Calu3 (cell line): Measurements from ENCODE around the gene KMO. TPM values are rescaled to one million over a fixed set of nuclear protein-coding genes. Genes with fewer than 3 reads are reported as not detected.
A peak's percentile ranks its signal among the peaks of the same experiment; 100 is the strongest.

Experiments
- Bru-seq: library from RNA; stranded (reverse); fragments of 400-500 nt; gene quantifications from one replicate; lab custom pipeline; 2021; lab: Mats Ljungman, UMichigan
- BruChase-seq, 2 experiments: library from RNA; stranded (reverse); fragments of 400-500 nt; gene quantifications; one replicate each; lab custom pipeline; 2021; lab: Mats Ljungman, UMichigan
- BruUV-seq: library from RNA; stranded (reverse); fragments of 400-500 nt; replicated peaks from 2 replicates; lab custom pipeline; 2021; lab: Mats Ljungman, UMichigan
- CTCF ChIA-PET: fragments of 300-600 bp; sonication (Branson Sonifier 250); formaldehyde crosslinking; loops from one replicate; lab custom pipeline; 2022; ENCODE audit warnings: antibody characterized with exemption; lab: Charles Lee
- DNase-seq: peaks from one replicate; pipeline ENCODE4 v3.0.0; 2022
- H3K27ac Mint-ChIP-seq: one replicate; pipeline ENCODE4 v1.8.0; 2022; ENCODE audit warnings: mixed read lengths; ENCODE audit not compliant: unreplicated experiment
- H3K27me3 Mint-ChIP-seq: one replicate; pipeline ENCODE4 v1.8.0; 2022; ENCODE audit warnings: mixed read lengths; ENCODE audit not compliant: unreplicated experiment
- H3K36me3 Mint-ChIP-seq: one replicate; pipeline ENCODE4 v1.8.0; 2022; ENCODE audit warnings: mild to moderate bottlenecking, moderate library complexity, mixed read lengths; ENCODE audit not compliant: insufficient read depth, unreplicated experiment
- H3K4me1 Mint-ChIP-seq: one replicate; pipeline ENCODE4 v1.8.0; 2022; ENCODE audit warnings: mild to moderate bottlenecking, low read depth, mixed read lengths; ENCODE audit not compliant: unreplicated experiment
- H3K4me3 Mint-ChIP-seq: one replicate; pipeline ENCODE4 v1.8.0; 2022; ENCODE audit warnings: mild to moderate bottlenecking, low read depth, moderate library complexity, mixed read lengths; ENCODE audit not compliant: unreplicated experiment
- H3K9me3 Mint-ChIP-seq: one replicate; pipeline ENCODE4 v1.8.0; 2022; ENCODE audit warnings: low read depth, mixed read lengths; ENCODE audit not compliant: unreplicated experiment
- CTCF ChIP-seq: fragments of 200-600 bp; IDR thresholded peaks from one replicate; pipeline ENCODE4 v1.8.0; 2022; ENCODE audit warnings: antibody characterized with exemption; ENCODE audit not compliant: unreplicated experiment
- intact Hi-C: fragments of 100-400 bp; cut with micrococcal nuclease; formaldehyde crosslinking; loops from one replicate; pipeline ENCODE4 v1.10.0; 2022; ENCODE audit not compliant: unreplicated experiment
- long read RNA-seq: library from polyadenylated mRNA; stranded (forward); transcript quantifications from one replicate; pipeline ENCODE4 v2.0.0, GENCODE V29; 2022
- total RNA-seq: library from RNA; stranded (reverse); gene quantifications from 2 replicates; pipeline ENCODE4 v1.2.3, GENCODE V29; 2022

The KMO gene
- 0.85 TPM in 1 of 2 replicates, not detected in the other for total RNA-seq
- Bru-seq, nascent RNA, result percentile 12 among the genes with signal in this experiment
- BruChase-seq, experiment 1, labeled RNA remaining after a 6-hour chase, result percentile 8 among the genes with signal in this experiment
- percentile 11 among the genes with signal in this experiment for BruChase-seq, experiment 2, labeled RNA remaining after a 2-hour chase
- long read RNA-seq, full-length matches to known transcripts, result 1 of 1 reads
- long read RNA-seq, partial matches to known transcripts, result 0 of 1 reads
- long read RNA-seq, other reads (novel, unspliced or antisense), result 0 of 1 reads

GRCh38 chr1:241532162-241532531 is at the start of gene KMO:
Gene KMO, plus strand, starts transcription at chr1:241532378. Its CDS starts 67 bp downstream, at chr1:241532445.
- BruUV-seq, result no TSS peak
- no peak for TF ChIP-seq CTCF
- no peaks in the 10 kb centered on the region for H3K27me3 Mint-ChIP-seq
- peak within 1 kb of the TSS; percentile 78 for H3K27ac Mint-ChIP-seq
- intact Hi-C loops, result loop anchor here (5.0 to 10.0 kb wide), 4 partner anchors 80 to 483 kb away; no protein-coding TSS in a partner anchor
- DNase-seq, result no peak
- H3K9me3 Mint-ChIP-seq, result no peaks in the 10 kb centered on the region
- H3K4me1 Mint-ChIP-seq, result peaks cover 26% of the 10 kb centered on the region
- H3K4me3 Mint-ChIP-seq, result peak within 1 kb of the TSS; percentile 72
- CTCF ChIA-PET, result interaction anchor here (1.2 kb wide), 1 partner anchor 79 kb away, joined by 12 read pairs; no protein-coding TSS in a partner anchor
- peaks cover 9% of the 10 kb centered on the region for H3K36me3 Mint-ChIP-seq

- no peak for TF ChIP-seq CTCF
- BruUV-seq, result no TSS peak
- CTCF ChIA-PET, result interaction anchor here (0.7 kb wide), 1 partner anchor 595 kb away, joined by 4 read pairs; no protein-coding TSS in a partner anchor
- Mint-ChIP-seq H3K9me3 (no peaks in the 10 kb centered on the region), H3K27ac (no peak overlapping the region), H3K27me3 (no peaks in the 10 kb centered on the region), H3K4me3 (no peak overlapping the region), H3K4me1 (peaks cover 34% of the 10 kb centered on the region), H3K36me3 (no peaks in the 10 kb centered on the region)
- intact Hi-C loops, result no loop called here
- peak; percentile 24 for DNase-seq
Measured at GRCh38 chr1:241482761-241483250, 49.4 kb upstream of the KMO start.

DNA sequence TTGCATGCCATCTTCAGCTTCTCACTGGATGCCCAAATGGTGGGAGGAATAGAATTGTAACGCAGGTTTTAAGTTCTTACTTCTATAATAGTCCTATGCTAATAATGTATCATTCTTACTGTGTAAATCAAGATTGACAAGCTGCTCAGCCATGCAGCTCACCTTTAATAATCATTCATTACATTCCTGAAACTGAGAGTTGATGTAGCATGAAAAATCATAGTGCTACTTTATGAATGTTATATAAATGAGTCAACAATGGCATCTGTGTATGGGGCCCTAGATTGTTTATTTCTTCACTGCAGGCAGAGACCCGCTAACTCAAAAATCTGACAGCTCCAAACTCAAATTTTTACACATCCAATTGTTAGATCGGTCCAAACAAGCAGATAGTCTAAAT is 47.0 kb upstream of the KMO start:
- no peaks in the 10 kb centered on the region for H3K9me3 Mint-ChIP-seq
- H3K4me1 Mint-ChIP-seq, result peaks cover 25% of the 10 kb centered on the region
- no peak overlapping the region for H3K27ac Mint-ChIP-seq
- CTCF ChIA-PET, result interaction anchor here (0.6 to 2.4 kb wide), 16 partner anchors 37 to 755 kb away, joined by 3 to 17 read pairs (median 5); no protein-coding TSS in a partner anchor
- TF ChIP-seq CTCF, result no peak
- intact Hi-C loops, result loop anchor here (1.0 to 5.0 kb wide), 4 partner anchors 63 to 753 kb away; no protein-coding TSS in a partner anchor
- DNase-seq, result no peak
- H3K27me3 Mint-ChIP-seq, result no peaks in the 10 kb centered on the region
- H3K4me3 Mint-ChIP-seq, result no peak overlapping the region
- no TSS peak for BruUV-seq
- H3K36me3 Mint-ChIP-seq, result no peaks in the 10 kb centered on the region

DNA sequence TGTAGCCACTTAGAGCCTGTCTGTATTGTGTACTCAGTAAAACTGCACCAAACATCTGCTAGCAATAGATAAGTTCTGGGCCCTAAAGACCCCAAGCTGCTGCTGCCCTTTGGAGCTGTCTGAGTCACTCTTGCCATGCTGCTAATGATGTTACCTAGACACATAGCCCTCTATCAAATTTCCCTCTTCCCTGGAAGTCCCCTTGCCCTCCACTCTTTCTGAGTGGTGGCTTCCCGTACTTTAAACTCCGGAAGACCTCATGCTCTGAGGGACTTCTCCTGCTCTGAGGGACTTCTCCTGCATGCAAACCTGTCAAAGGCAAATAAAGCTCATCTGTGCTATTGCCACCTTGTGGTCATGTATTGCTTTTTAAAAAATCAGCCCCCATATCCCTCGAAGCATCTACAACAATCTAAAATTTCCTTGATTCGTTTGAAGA is 46.6 kb upstream of the KMO start:
- H3K27ac Mint-ChIP-seq, result no peak overlapping the region
- DNase-seq, result peak; percentile 21
- peak; percentile 73 for TF ChIP-seq CTCF
- intact Hi-C loops, result loop anchor here (1.0 to 5.0 kb wide), 4 partner anchors 63 to 753 kb away; no protein-coding TSS in a partner anchor
- H3K36me3 Mint-ChIP-seq, result no peaks in the 10 kb centered on the region
- peaks cover 25% of the 10 kb centered on the region for H3K4me1 Mint-ChIP-seq
- no peak overlapping the region for H3K4me3 Mint-ChIP-seq
- no peaks in the 10 kb centered on the region for H3K27me3 Mint-ChIP-seq
- H3K9me3 Mint-ChIP-seq, result no peaks in the 10 kb centered on the region
- CTCF ChIA-PET, result interaction anchor here (0.7 to 2.4 kb wide), 15 partner anchors 37 to 755 kb away, joined by 3 to 17 read pairs (median 5); no protein-coding TSS in a partner anchor
- no TSS peak for BruUV-seq
